NCI-H748 (cell line): ENCODE results near the gene NPPB.

Experiments
- DNase-seq: peaks from one replicate; lab custom pipeline; 2025; ENCODE audit not compliant: unreplicated experiment; lab: John Stamatoyannopoulos, UW

Gene NPPB

DNA sequence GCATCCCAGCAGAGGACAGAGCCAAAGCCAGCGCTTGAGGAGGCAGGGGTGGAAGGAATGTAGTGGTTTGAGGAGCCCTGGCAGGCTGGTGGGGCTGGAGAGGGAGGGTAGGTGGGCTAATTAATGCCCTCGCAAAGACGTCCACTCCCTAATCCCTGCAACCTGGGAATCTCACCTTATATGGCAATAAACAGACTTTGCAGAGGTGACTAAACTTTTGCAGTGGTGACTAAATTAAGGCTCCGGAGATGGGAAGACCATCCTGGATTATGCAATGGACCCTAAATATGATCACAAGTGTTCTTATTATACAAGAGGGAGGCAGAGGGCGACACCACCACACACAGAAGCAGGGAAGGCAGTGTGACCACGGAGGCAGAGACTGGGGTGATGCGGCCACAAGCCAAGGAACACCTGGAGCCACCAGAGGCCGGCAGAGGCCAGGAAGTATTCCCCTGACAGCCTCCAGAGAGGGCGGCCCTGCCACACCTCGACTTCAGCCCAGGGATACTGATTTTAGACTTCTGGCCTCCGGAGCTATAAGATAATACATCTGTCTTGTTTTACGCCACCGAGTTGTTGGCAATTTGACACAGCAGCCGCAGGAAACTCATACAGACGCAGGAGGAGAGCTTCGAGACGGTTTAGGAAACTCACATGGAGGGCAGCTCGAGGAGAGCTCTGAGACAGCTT, 23.1 kb upstream of the NPPB start:
- DNase-seq, result no peak

DNA sequence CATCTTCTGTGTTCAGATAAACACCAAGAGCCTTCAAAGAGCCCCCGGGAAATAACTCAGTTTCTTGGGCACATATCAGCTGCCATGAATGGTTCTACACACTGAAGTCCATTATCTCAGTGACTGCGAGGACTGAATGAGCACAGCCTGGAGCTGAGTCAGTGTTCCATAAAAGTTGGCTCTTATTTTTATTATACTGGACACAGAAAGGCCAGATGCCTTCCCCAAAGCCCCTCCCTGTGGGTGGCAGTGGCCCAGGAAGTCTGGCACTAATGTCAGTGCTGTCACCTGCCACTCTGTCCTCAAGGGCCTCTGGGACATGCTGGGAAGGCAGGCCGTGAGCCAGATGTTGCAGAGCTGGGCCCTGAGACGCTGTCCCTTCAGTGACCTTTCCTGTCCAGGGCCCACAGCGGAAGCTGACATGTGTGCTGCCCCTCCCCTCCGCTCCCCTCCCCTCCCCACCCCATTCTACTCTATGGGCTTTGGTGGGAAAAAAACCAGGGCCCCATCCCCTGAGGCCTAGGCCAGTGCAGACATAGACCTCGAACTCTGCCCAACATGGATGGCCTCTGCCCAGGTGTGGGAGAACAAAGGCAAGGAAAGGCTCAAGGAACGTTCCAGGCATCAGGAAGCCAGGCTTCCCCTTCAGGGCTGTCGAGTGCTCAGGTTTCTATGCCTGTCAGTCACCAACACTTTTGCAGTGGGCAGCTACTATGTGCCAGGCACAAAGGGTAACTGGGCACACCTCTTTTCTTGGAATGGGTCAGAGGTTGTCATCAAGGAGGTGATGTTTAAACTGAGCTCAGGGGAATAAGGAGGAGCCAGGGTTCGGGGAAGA, 22.4 kb upstream of the NPPB start:
- DNase-seq, result no peak

DNA sequence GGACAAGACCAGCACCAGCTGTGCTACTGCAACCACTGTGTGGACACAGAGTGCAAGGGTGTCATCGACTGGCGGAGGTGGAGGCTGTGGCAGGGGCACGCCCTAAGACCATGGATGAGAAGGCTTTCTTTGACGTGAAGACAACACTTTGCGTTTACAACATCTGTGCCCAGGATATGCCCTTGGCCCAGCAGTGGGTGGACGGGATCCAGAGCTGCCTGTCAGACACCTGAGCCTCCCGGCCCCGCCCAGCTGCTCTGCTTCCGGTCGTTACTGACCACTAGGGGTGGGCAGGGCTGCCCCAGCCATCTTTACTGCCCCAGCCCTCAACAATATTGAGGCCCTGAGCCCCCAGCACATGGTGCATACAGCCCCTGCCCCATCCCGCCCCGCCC, 21.4 kb upstream of the NPPB start:
- DNase-seq, result no peak

DNA sequence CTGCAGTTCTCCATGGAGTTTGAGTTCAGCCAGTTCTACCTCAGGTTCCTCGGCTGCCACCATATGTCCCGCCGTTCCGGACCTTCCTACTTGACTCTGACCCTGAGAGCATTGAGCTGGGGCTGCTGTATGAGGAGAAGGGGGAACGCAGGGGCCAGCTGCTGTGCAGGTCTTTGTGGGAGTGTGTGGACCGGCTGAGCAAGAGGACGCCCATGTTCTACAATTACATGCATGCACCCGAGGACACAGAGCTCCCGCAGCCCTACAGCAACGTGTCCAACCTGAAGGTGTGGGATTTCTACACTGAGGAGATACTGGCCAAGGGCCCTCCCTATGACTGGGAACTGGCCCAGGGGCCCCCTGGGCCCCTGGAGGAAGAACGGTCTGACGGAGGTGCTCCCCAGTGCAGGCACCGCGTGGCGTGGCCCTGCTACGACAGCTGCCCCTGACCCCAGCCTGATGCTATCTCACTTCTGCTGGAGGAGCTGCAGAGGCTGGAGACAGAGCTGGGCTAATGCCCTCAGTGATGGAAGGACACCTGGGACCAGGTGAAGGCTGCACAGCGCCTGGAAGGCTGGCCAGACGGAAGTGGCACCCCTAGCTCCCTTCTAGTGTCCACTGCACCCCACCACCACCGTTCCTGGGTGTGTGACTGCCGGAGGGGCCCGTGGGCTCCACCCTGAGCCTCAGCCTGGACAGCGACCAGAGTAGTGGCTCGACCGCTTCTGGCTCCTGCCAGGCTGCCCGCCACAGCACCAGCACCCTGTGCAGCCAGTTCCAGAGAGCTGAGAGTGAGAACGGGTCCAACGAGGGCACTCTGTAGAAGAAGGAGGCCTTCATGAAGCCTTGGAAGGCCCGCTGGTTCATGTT, 20.8 kb upstream of the NPPB start:
- DNase-seq, result no peak

- DNase-seq, result no peak
Measured at GRCh38 chr1:11878891-11879190, 20.1 kb upstream of the NPPB start.

GRCh38 chr1:11878081-11878890, 19.5 kb upstream of the NPPB start:
- DNase-seq, result no peak

GRCh38 chr1:11877074-11877473, 18.3 kb upstream of the NPPB start:
- DNase-seq, result no peak

- DNase-seq, result no peak
Measured at GRCh38 chr1:11875094-11875493, 16.3 kb upstream of the NPPB start.

DNA sequence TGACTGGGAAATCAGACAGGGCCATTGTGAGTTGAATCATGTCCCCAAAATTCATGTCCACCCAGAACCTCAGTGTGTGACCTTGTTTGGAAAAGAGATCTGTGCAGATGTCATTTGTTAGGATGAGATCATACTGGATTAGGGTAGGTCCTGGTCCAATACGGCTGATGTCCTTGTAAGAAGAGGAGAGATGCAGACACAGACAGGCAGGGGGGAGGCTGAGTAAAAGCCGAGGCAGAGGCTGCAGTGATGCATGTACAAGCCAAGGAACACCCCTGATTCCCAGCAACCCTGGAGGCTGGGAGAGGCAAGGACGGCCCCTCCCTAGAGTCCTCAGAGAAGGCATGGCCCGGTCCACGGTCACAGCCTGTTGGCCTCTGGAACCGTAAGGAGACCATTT, 15.9 kb upstream of the NPPB start:
- DNase-seq, result no peak

- no peak for DNase-seq
Measured at GRCh38 chr1:11874258-11874562, 15.5 kb upstream of the NPPB start.

- DNase-seq, result no peak
Measured at GRCh38 chr1:11873395-11874257, 14.9 kb upstream of the NPPB start.

- DNase-seq, result no peak
Measured at GRCh38 chr1:11872545-11872944, 13.8 kb upstream of the NPPB start.

DNA sequence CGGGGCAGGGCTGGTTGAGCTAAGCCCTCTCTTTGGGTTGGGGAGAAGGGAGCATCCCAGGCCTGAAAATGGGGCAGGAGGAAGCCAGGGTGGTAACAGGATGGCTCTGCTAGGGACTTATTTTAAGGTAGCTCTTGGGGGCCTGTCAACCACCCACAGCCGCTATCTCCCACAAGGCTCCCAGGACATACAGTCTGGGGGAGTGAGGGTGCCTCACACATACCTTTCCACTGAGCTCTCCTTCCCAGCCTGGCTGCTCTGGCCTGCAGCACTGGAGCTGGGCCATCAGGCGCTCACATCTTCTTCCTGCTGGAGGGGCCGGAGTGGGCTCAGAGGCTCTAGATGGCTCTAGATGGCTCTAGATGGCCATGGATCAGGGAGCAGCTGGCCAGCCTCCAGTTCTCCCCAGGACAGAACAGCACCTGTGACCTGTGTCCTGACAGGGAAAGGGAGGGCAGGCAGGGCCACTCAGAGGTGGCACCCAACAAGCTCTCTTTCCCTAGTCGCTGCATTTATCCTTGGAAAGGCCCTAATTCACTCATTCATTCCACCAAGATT, 11.0 kb upstream of the NPPB start:
- no peak for DNase-seq

GRCh38 chr1:11869104-11869503, 10.4 kb upstream of the NPPB start:
- DNase-seq, result no peak

- DNase-seq, result no peak
Measured at GRCh38 chr1:11868331-11868980, 9.7 kb upstream of the NPPB start.

GRCh38 chr1:11862890-11863289, 4.1 kb upstream of the NPPB start:
- DNase-seq, result no peak

DNA sequence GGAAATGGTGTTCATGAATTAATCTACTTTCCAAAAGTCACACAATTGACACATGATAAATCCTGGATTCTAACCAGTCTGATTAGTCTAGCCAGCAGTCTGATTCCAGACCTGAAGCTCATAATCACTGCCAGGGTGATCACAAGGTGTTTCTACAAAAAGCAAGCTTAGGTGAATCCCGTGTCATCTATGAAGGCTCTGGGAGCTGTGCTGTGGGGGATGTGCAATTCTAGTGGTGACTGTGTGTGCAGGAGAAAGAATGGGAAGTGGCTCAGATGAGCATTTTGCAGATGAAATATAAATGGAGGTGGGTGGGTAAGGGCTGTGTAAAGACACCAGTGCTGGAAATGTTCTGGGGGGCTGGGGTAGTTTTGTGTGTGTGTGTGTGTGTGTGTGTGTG, 1.8 kb upstream of the NPPB start:
- DNase-seq, result no peak

- DNase-seq, result no peak
Measured at GRCh38 chr1:11860083-11860482, 1.3 kb upstream of the NPPB start.
